WTC11 (cell line): Measurements from ENCODE around the gene ZEB2.

ENCODE experiments used
- CREB1 ChIP-seq: sonication (generic); formaldehyde crosslinking; IDR thresholded peaks from 2 replicates; pipeline ENCODE4 v1.8.0; 2023; ENCODE audit warnings: mild to moderate bottlenecking, missing genetic modification reagents
- CREM ChIP-seq: sonication (generic); formaldehyde crosslinking; IDR thresholded peaks from 2 replicates; pipeline ENCODE4 v1.8.1; 2022; ENCODE audit warnings: mild to moderate bottlenecking, missing genetic modification reagents, moderate library complexity
- FOXJ3 ChIP-seq: sonication (generic); formaldehyde crosslinking; IDR thresholded peaks from 2 replicates; pipeline ENCODE4 v1.9.0; 2021; ENCODE audit warnings: missing genetic modification reagents, mild to moderate bottlenecking, borderline replicate concordance
- IRF1 ChIP-seq: sonication (generic); formaldehyde crosslinking; IDR thresholded peaks from 2 replicates; pipeline ENCODE4 v1.8.0; 2023; ENCODE audit warnings: missing genetic modification reagents
- JUN ChIP-seq: sonication (generic); formaldehyde crosslinking; IDR thresholded peaks from 2 replicates; pipeline ENCODE4 v1.8.0; 2023; ENCODE audit warnings: mild to moderate bottlenecking, missing genetic modification reagents
- TCF7 ChIP-seq: sonication (generic); formaldehyde crosslinking; IDR thresholded peaks from 2 replicates; pipeline ENCODE4 v1.8.0; 2022; ENCODE audit warnings: mild to moderate bottlenecking, low read depth, missing genetic modification reagents, moderate library complexity
- TEAD4 ChIP-seq: sonication (generic); formaldehyde crosslinking; IDR thresholded peaks from 2 replicates; pipeline ENCODE4 v1.8.0; 2022; ENCODE audit warnings: mild to moderate bottlenecking, missing genetic modification reagents
- ZBTB43 ChIP-seq: sonication (generic); formaldehyde crosslinking; IDR thresholded peaks from 2 replicates; pipeline ENCODE4 v1.8.1; 2023; ENCODE audit warnings: mild to moderate bottlenecking, missing genetic modification reagents
- ZNF232 ChIP-seq: sonication (generic); formaldehyde crosslinking; IDR thresholded peaks from 2 replicates; pipeline ENCODE4 v1.8.0; 2022; ENCODE audit warnings: mild to moderate bottlenecking, missing genetic modification reagents
- ZNF281 ChIP-seq: sonication (generic); formaldehyde crosslinking; IDR thresholded peaks from 2 replicates; pipeline ENCODE4 v1.8.0; 2023; ENCODE audit warnings: mild to moderate bottlenecking, missing genetic modification reagents
- TF ChIP-seq, protein P1 (sequence below): fragments of 200-600 bp; IDR thresholded peaks from 2 replicates; pipeline ENCODE4 v1.8.0; 2022; ENCODE audit warnings: antibody characterized with exemption
- TF ChIP-seq, protein P2 (sequence below): sonication (generic); formaldehyde crosslinking; conservative IDR thresholded peaks from 2 replicates; pipeline ENCODE4 v1.8.1; 2022; ENCODE audit warnings: mild to moderate bottlenecking, missing genetic modification reagents

DNA sequence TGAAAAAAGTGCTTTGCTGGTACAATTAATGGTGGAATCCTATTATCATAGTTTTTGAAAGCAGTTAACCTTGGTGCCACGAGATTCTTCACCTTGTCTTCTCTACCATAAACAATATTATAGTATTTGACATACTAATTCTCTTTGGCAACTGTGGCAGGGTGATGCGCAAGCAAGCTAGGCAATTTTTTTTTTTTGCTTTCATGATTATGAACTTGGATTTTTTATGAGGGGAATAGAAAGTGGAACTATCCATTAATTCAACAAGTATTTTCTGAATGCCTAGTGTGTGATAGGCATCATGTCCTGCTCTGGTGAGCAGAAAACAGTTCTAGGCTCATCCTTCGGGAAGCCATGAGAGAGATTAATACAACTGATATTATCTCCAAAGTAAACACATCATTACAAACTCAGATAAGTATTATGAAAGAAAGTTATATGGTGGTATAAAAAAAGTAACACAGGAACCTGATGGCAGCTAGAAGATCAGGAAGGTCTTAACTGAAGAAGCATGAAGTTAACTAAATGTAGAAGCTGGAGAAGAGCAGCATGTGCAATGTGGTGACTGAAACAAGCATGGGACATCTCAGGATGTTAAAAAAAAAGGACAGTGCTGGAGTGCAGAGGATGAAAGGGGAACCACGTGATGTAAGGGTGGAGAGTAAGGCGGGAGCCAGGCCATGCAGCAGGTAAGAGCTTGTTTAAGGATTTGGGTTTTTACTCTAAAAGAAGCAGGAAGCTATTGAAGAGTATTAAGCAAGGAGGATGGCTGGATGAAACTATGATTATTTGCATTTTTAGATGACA lies 113.7 kb downstream of the ZEB2 start:
- TF ChIP-seq FOXJ3: no peak
- TF ChIP-seq, protein P1, sequence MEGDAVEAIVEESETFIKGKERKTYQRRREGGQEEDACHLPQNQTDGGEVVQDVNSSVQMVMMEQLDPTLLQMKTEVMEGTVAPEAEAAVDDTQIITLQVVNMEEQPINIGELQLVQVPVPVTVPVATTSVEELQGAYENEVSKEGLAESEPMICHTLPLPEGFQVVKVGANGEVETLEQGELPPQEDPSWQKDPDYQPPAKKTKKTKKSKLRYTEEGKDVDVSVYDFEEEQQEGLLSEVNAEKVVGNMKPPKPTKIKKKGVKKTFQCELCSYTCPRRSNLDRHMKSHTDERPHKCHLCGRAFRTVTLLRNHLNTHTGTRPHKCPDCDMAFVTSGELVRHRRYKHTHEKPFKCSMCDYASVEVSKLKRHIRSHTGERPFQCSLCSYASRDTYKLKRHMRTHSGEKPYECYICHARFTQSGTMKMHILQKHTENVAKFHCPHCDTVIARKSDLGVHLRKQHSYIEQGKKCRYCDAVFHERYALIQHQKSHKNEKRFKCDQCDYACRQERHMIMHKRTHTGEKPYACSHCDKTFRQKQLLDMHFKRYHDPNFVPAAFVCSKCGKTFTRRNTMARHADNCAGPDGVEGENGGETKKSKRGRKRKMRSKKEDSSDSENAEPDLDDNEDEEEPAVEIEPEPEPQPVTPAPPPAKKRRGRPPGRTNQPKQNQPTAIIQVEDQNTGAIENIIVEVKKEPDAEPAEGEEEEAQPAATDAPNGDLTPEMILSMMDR: no peak
- no peak for TF ChIP-seq IRF1
- TF ChIP-seq TEAD4 (CRISPR knock-in tag): no peak
- no peak for TF ChIP-seq ZBTB43 (CRISPR knock-in tag)
- no peak for TF ChIP-seq TCF7
- TF ChIP-seq, protein P2, sequence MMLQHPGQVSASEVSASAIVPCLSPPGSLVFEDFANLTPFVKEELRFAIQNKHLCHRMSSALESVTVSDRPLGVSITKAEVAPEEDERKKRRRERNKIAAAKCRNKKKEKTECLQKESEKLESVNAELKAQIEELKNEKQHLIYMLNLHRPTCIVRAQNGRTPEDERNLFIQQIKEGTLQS (CRISPR knock-in tag): no peak
- no peak for TF ChIP-seq CREM (CRISPR knock-in tag)
- no peak for TF ChIP-seq ZNF232
- no peak for TF ChIP-seq JUN
- no peak for TF ChIP-seq ZNF281 (CRISPR knock-in tag)
- TF ChIP-seq CREB1 (CRISPR knock-in tag): no peak
